ENCODE measurements around the gene C11orf91. TPM values are rescaled to one million over a fixed set of nuclear protein-coding genes. Genes with fewer than 3 reads are reported as not detected.

The C11orf91 gene
- total RNA-seq, 1 experiment from 2014 or later = 0.22 TPM

GRCh38 chr11:33664166-33664565 is 36.5 kb downstream of the C11orf91 start:
- ChIA-PET POLR2A (no interaction called here), CTCF (no interaction called here)
- DNase-seq (ENCODE audit: low spot score) (no peak), ATAC-seq (no peak)
- no peak for TF ChIP-seq JUN (CRISPR knock-in tag; IDR thresholded peaks at IDR 0.05)
- no peak for TF ChIP-seq USF2 (CRISPR knock-in tag; IDR thresholded peaks at IDR 0.05)
- TF ChIP-seq CREM (CRISPR knock-in tag; IDR thresholded peaks at IDR 0.05) = no peak
- no peak for TF ChIP-seq ERG (CRISPR knock-in tag; IDR thresholded peaks at IDR 0.05)
- TF ChIP-seq ZNF532 (CRISPR knock-in tag; IDR thresholded peaks at IDR 0.05; ENCODE audit: borderline replicate concordance) = no peak
- TF ChIP-seq E2F4 (CRISPR knock-in tag; IDR thresholded peaks at IDR 0.05; ENCODE audit: borderline replicate concordance, low read depth) = no peak
- TF ChIP-seq NR2C2 (CRISPR knock-in tag; IDR thresholded peaks at IDR 0.05) = no peak
- no peak for TF ChIP-seq NFATC4 (CRISPR knock-in tag; IDR thresholded peaks at IDR 0.05)
- TF ChIP-seq TCF7 (CRISPR knock-in tag; IDR thresholded peaks at IDR 0.05; ENCODE audit: low read depth) = no peak
- TF ChIP-seq RELA (CRISPR knock-in tag; IDR thresholded peaks at IDR 0.05; ENCODE audit: borderline replicate concordance) = no peak
- TF ChIP-seq ZNF263 (CRISPR knock-in tag; IDR thresholded peaks at IDR 0.05; ENCODE audit: low read depth) = no peak
- TF ChIP-seq ZNF512 (CRISPR knock-in tag; IDR thresholded peaks at IDR 0.05; ENCODE audit: borderline replicate concordance) = no peak
- no peak for TF ChIP-seq NFE2L1 (CRISPR knock-in tag; IDR thresholded peaks at IDR 0.05)
- no peak for TF ChIP-seq FOXJ3 (CRISPR knock-in tag; IDR thresholded peaks at IDR 0.05; ENCODE audit: borderline replicate concordance)
- TF ChIP-seq PRRX2 (CRISPR knock-in tag; IDR thresholded peaks at IDR 0.05) = no peak
- TF ChIP-seq TEAD4 (CRISPR knock-in tag; IDR thresholded peaks at IDR 0.05) = no peak
- TF ChIP-seq FOXP1 (CRISPR knock-in tag; IDR thresholded peaks at IDR 0.05; ENCODE audit: borderline replicate concordance) = no peak
- TF ChIP-seq MLX (CRISPR knock-in tag; IDR thresholded peaks at IDR 0.05) = no peak
- Mint-ChIP-seq H3K27me3 (ENCODE audit: low read depth) (no peaks in the 10 kb centered on the region), H3K27ac (no peak overlapping the region), H3K4me1 (peaks cover 41% of the 10 kb centered on the region), H3K36me3 (peaks cover 9% of the 10 kb centered on the region), H3K9me3 (peaks cover 13% of the 10 kb centered on the region), H3K4me3 (no peak overlapping the region)
